ENCODE results near the gene TUBE1. TPM values are rescaled to one million over a fixed set of nuclear protein-coding genes. Genes with fewer than 3 reads are reported as not detected.

The TUBE1 gene
- polyA plus RNA-seq, 1 of the 3 experiments (the other 2 are of a cell fraction): 11.9 TPM

GRCh38 chr6:112062966-112063365 lies 24.3 kb downstream of the TUBE1 start:
- H4K20me1 ChIP-seq (ENCODE audit: insufficient read depth): no peaks in the 10 kb centered on the region
- 69% methylated on average over 3 of the region's 3 CpGs for WGBS (ENCODE audit: low lambda C conversion rate)
- H3K9ac ChIP-seq: no peak overlapping the region
- H3K4me1 ChIP-seq (ENCODE audit: control insufficient read depth in 1 of 2, insufficient read depth in 2 of 2, low read depth in 1 of 2, low read length in 1 of 2): no peaks in the 10 kb centered on the region
- TF ChIP-seq GABPA (IDR thresholded peaks at IDR 0.05; ENCODE audit: low read depth) (no peak), RFX5 (IDR thresholded peaks at IDR 0.05; ENCODE audit: low read length) (no peak), FOSL2 (IDR thresholded peaks at IDR 0.05; ENCODE audit: borderline replicate concordance, low read depth) (no peak), USF1 (IDR thresholded peaks at IDR 0.05; ENCODE audit: borderline replicate concordance, low read depth) (no peak), ZBTB33 (IDR thresholded peaks at IDR 0.05; ENCODE audit: borderline replicate concordance, low read depth) (no peak), RCOR1 (IDR thresholded peaks at IDR 0.05; ENCODE audit: low read length) (no peak), NFIC (IDR thresholded peaks at IDR 0.05; ENCODE audit: borderline replicate concordance) (no peak), TEAD4 (IDR thresholded peaks at IDR 0.05; ENCODE audit: borderline replicate concordance, insufficient read depth) (no peak), MEF2A (IDR thresholded peaks at IDR 0.05; ENCODE audit: borderline replicate concordance, low read depth) (no peak), USF2 (IDR thresholded peaks at IDR 0.05; ENCODE audit: borderline replicate concordance, low read depth, low read length) (no peak), FOXM1 (IDR thresholded peaks at IDR 0.05; ENCODE audit: low read depth) (no peak), JUND (IDR thresholded peaks at IDR 0.05) (no peak), RAD21 (IDR thresholded peaks at IDR 0.05; ENCODE audit: low read length) (no peak), CTCF (IDR thresholded peaks at IDR 0.05) (no peak), PBX3 (IDR thresholded peaks at IDR 0.05) (no peak)
- no peaks in the 10 kb centered on the region for H3K36me3 ChIP-seq (replicated peaks in 1 of 2; ENCODE audit: control insufficient read depth in 1 of 2, insufficient read depth in 2 of 2, low read length in 1 of 2)
- no peak overlapping the region for H3K27ac ChIP-seq (ENCODE audit: low read depth in 2 of 2, low read length in 1 of 2)
- ChIA-PET CTCF (interaction anchor here (2.5 kb wide), 1 partner anchor 19 kb away, joined by 8 read pairs; no protein-coding TSS in a partner anchor), POLR2A (no interaction called here)
- no peaks in the 10 kb centered on the region for H3K9me3 ChIP-seq
- no peaks in the 10 kb centered on the region for H3K27me3 ChIP-seq (ENCODE audit: insufficient read depth)
- no peak for DNase-seq
- no peaks in the 10 kb centered on the region for H3F3A ChIP-seq (replicated peaks; ENCODE audit: insufficient read depth)
- no peaks in the 10 kb centered on the region for H3K9me2 ChIP-seq
- H3K4me3 ChIP-seq (ENCODE audit: low read depth in 2 of 2, low read length in 1 of 2): no peak overlapping the region
- H3K4me2 ChIP-seq: no peak overlapping the region
- H3K79me2 ChIP-seq (ENCODE audit: insufficient read depth): no peaks in the 10 kb centered on the region
- no peak overlapping the region for H2AFZ ChIP-seq (ENCODE audit: low read depth)

Measured in SK-N-SH (cell line).